IMR-90 (cell line): ENCODE measurements around the gene KRT28. TPM values are rescaled to one million over a fixed set of nuclear protein-coding genes. Genes with fewer than 3 reads are reported as not detected.

Experiments
- ATAC-seq: fragments of 200-7000 bp; cut with Tn5 transposase; 2 replicates; pipeline ENCODE4 v1.9.1; 2020; ENCODE audit warnings: low read depth, mild to moderate bottlenecking, moderate library complexity
- BruUV-seq: library from RNA; stranded (reverse); fragments of 400-500 nt; replicated peaks from 2 replicates; lab custom pipeline; 2021; lab: Mats Ljungman, UMichigan
- CTCF ChIA-PET: fragments of 300-600 bp; formaldehyde crosslinking; extraction: SDS; loops from one replicate; lab custom pipeline; 2021; ENCODE audit warnings: antibody characterized with exemption; lab: Yijun Ruan, JAX
- POLR2A ChIA-PET: fragments of 300-600 bp; sonication (Branson Sonifier 250); formaldehyde crosslinking; loops from one replicate; lab custom pipeline; 2022; ENCODE audit warnings: antibody characterized with exemption; ENCODE audit not compliant: unreplicated experiment; lab: Charles Lee
- DNase-seq: peaks from one replicate; pipeline ENCODE4 v3.0.0; 2013
- H2AFZ ChIP-seq: replicated peaks from 2 replicates; pipeline ENCODE3; 2013; ENCODE audit warnings: low read length, mild to moderate bottlenecking; ENCODE audit not compliant: poor library complexity
- H2AK5ac ChIP-seq: 2 replicates; pipeline ENCODE4 v1.6.1; 2013; ENCODE audit warnings: low read depth, low read length, inconsistent platforms
- H2AK9ac ChIP-seq: replicated peaks from 2 replicates; pipeline ENCODE3; 2013; ENCODE audit warnings: mild to moderate bottlenecking, low read depth, low read length, moderate library complexity; ENCODE audit not compliant: poor library complexity
- H2BK120ac ChIP-seq: 2 replicates; pipeline ENCODE4 v1.6.1; 2013; ENCODE audit warnings: low read depth, low read length, inconsistent platforms
- H2BK15ac ChIP-seq: 3 replicates; pipeline ENCODE4 v1.6.1; 2013; ENCODE audit warnings: low read depth, low read length, inconsistent platforms
- H2BK20ac ChIP-seq: 2 replicates; pipeline ENCODE4 v1.6.1; 2013; ENCODE audit warnings: low read depth, mild to moderate bottlenecking, inconsistent platforms, low read length, moderate library complexity
- H2BK5ac ChIP-seq: 2 replicates; pipeline ENCODE4 v1.6.1; 2013; ENCODE audit warnings: mild to moderate bottlenecking, low read depth, low read length, inconsistent platforms; ENCODE audit not compliant: poor library complexity, severe bottlenecking
- H3K14ac ChIP-seq: replicated peaks from 2 replicates; pipeline ENCODE4 v1.6.1; 2013; ENCODE audit warnings: low read depth, low read length, inconsistent platforms
- H3K18ac ChIP-seq: 2 replicates; pipeline ENCODE4 v1.6.1; 2013; ENCODE audit warnings: low read depth, low read length, control low read depth
- H3K23ac ChIP-seq: 2 replicates; pipeline ENCODE4 v1.6.1; 2013; ENCODE audit warnings: low read depth, low read length, inconsistent platforms
- H3K27ac ChIP-seq: 2 replicates; pipeline ENCODE4 v1.5.1; 2013; ENCODE audit warnings: mild to moderate bottlenecking, control low read depth, low read length; ENCODE audit not compliant: insufficient read depth
- H3K27me3 ChIP-seq: 2 replicates; pipeline ENCODE4 v1.6.1; 2013; ENCODE audit warnings: low read length; ENCODE audit not compliant: control insufficient read depth, insufficient read depth
- H3K36me3 ChIP-seq: 2 replicates; pipeline ENCODE4 v1.6.1; 2013; ENCODE audit warnings: low read length, mixed read lengths; ENCODE audit not compliant: control insufficient read depth, insufficient read depth
- H3K4ac ChIP-seq: 2 replicates; pipeline ENCODE4 v1.6.1; 2013; ENCODE audit warnings: low read depth, low read length, inconsistent platforms
- H3K4me1 ChIP-seq: 2 replicates; pipeline ENCODE4 v1.6.1; 2013; ENCODE audit warnings: low read length, mixed read lengths; ENCODE audit not compliant: control insufficient read depth, insufficient read depth
- H3K4me2 ChIP-seq: 2 replicates; pipeline ENCODE4 v1.6.1; 2013; ENCODE audit warnings: low read depth, mild to moderate bottlenecking, control low read depth, low read length, moderate library complexity
- H3K4me3 ChIP-seq: 2 replicates; pipeline ENCODE4 v1.5.1; 2013; ENCODE audit warnings: low read depth, mild to moderate bottlenecking, control low read depth, low read length, moderate library complexity; ENCODE audit not compliant: insufficient read depth
- H3K56ac ChIP-seq: 2 replicates; pipeline ENCODE4 v1.6.1; 2013; ENCODE audit warnings: low read length, inconsistent platforms; ENCODE audit not compliant: insufficient read depth; ENCODE audit errors: extremely low read depth
- H3K79me1 ChIP-seq, 2 experiments: 2 replicates each; pipeline ENCODE4 v1.6.1; 2013; ENCODE audit warnings: low read length in 2 of 2, inconsistent platforms in 1 of 2, low read depth in 1 of 2
- H3K9ac ChIP-seq: 2 replicates; pipeline ENCODE4 v1.6.1; 2013; ENCODE audit warnings: low read depth, low read length, control low read depth
- H3K9me1 ChIP-seq: 2 replicates; pipeline ENCODE4 v1.6.1; 2013; ENCODE audit warnings: low read length, inconsistent platforms; ENCODE audit not compliant: insufficient read depth
- H3K9me3 ChIP-seq: 2 replicates; pipeline ENCODE4 v1.6.1; 2013; ENCODE audit warnings: low read length; ENCODE audit not compliant: control insufficient read depth, insufficient read depth
- H4K20me1 ChIP-seq: 2 replicates; pipeline ENCODE4 v1.6.1; 2013; ENCODE audit warnings: low read length, inconsistent platforms; ENCODE audit not compliant: insufficient read depth
- H4K5ac ChIP-seq: 2 replicates; pipeline ENCODE4 v1.6.1; 2013; ENCODE audit warnings: mild to moderate bottlenecking, low read depth, low read length, control low read depth
- H4K8ac ChIP-seq, 2 experiments: 2 replicates each; pipeline ENCODE4 v1.6.1; 2013; ENCODE audit warnings: low read depth in 2 of 2, low read length in 2 of 2, control low read depth in 1 of 2, inconsistent platforms in 1 of 2
- H4K91ac ChIP-seq: 2 replicates; pipeline ENCODE4 v1.6.1; 2013; ENCODE audit warnings: low read depth, low read length, inconsistent platforms; ENCODE audit not compliant: insufficient read depth
- BHLHE40 ChIP-seq: fragments of 150-350 bp; IDR thresholded peaks from 2 replicates; pipeline ENCODE4 v1.6.1; 2016; ENCODE audit warnings: mild to moderate bottlenecking, low read depth, low read length
- CEBPB ChIP-seq: IDR thresholded peaks from 2 replicates; pipeline ENCODE4 v1.6.1; 2012; ENCODE audit warnings: low read depth, low read length, improper control_type of control experiment
- CHD1 ChIP-seq: IDR thresholded peaks from 2 replicates; pipeline ENCODE4 v1.6.1; 2012; ENCODE audit warnings: low read depth, low read length, improper control_type of control experiment
- CTCF ChIP-seq: conservative IDR thresholded peaks from 2 replicates; pipeline ENCODE4 v1.5.1; 2012; ENCODE audit warnings: mild to moderate bottlenecking, low read depth, low read length, improper control_type of control experiment
- ELK1 ChIP-seq: fragments of 150-350 bp; IDR thresholded peaks from 2 replicates; pipeline ENCODE4 v1.6.1; 2016; ENCODE audit warnings: low read depth, mild to moderate bottlenecking, low read length, moderate library complexity, borderline replicate concordance
- FOS ChIP-seq: fragments of 150-350 bp; IDR thresholded peaks from 2 replicates; pipeline ENCODE4 v1.6.1; 2016; ENCODE audit warnings: low read depth, low read length
- MAFK ChIP-seq: IDR thresholded peaks from 2 replicates; pipeline ENCODE4 v1.6.1; 2012; ENCODE audit warnings: low read depth, low read length, improper control_type of control experiment
- MAZ ChIP-seq: IDR thresholded peaks from 2 replicates; pipeline ENCODE4 v1.6.1; 2012; ENCODE audit warnings: low read depth, mild to moderate bottlenecking, low read length, improper control_type of control experiment, moderate library complexity, borderline replicate concordance
- MXI1 ChIP-seq: IDR thresholded peaks from 2 replicates; pipeline ENCODE4 v1.6.1; 2012; ENCODE audit warnings: low read depth, mild to moderate bottlenecking, low read length, moderate library complexity, borderline replicate concordance
- NFE2L2 ChIP-seq: fragments of 150-350 bp; IDR thresholded peaks from 2 replicates; pipeline ENCODE4 v1.6.1; 2016; ENCODE audit warnings: low read depth, mild to moderate bottlenecking, low read length
- POLR2A ChIP-seq: IDR thresholded peaks from 2 replicates; pipeline ENCODE4 v1.6.1; 2012; ENCODE audit warnings: mild to moderate bottlenecking, low read depth, low read length
- RAD21 ChIP-seq: IDR thresholded peaks from 2 replicates; pipeline ENCODE4 v1.6.1; 2012; ENCODE audit warnings: low read length, improper control_type of control experiment
- RCOR1 ChIP-seq: IDR thresholded peaks from 2 replicates; pipeline ENCODE4 v1.6.1; 2012; ENCODE audit warnings: mild to moderate bottlenecking, low read length, improper control_type of control experiment; ENCODE audit not compliant: insufficient replicate concordance
- RFX5 ChIP-seq: IDR thresholded peaks from 2 replicates; pipeline ENCODE4 v1.8.0; 2012; ENCODE audit warnings: low read depth, mild to moderate bottlenecking, low read length, moderate library complexity
- SMC3 ChIP-seq: fragments of 150-350 bp; IDR thresholded peaks from 2 replicates; pipeline ENCODE4 v1.6.1; 2016; ENCODE audit warnings: low read depth, mild to moderate bottlenecking, antibody characterized with exemption, low read length, moderate library complexity
- USF2 ChIP-seq: fragments of 150-350 bp; IDR thresholded peaks from 2 replicates; pipeline ENCODE4 v1.6.1; 2017; ENCODE audit warnings: mild to moderate bottlenecking, antibody characterized with exemption, low read length, low read depth
- dilution Hi-C: fragments of 300-500 bp; cut with HindIII; formaldehyde crosslinking; loops from one replicate; pipeline ENCODE4 v1.14.3; 2018; ENCODE audit warnings: low sequenced_read_pairs; ENCODE audit not compliant: unreplicated experiment
- in situ Hi-C: fragments of 300-500 bp; cut with MboI; formaldehyde crosslinking; loops from 3 replicates; pipeline ENCODE4 v1.14.3; 2019; ENCODE audit warnings: low sequenced_read_pairs, inconsistent platforms, mixed read lengths
- intact Hi-C: fragments of 100-400 bp; cut with micrococcal nuclease; formaldehyde crosslinking; loops from 2 replicates; pipeline ENCODE4 v1.10.0; 2022
- polyA plus RNA-seq, 3 experiments: library from polyadenylated mRNA; depleted of rRNA; stranded (reverse); fragments of >200 nt; gene quantifications; 2 replicates each; pipeline ENCODE4 v1.2.3, GENCODE V29; 2012; ENCODE audit warnings: low replicate concordance in 1 of 3
- total RNA-seq: library from RNA; depleted of rRNA; stranded (reverse); fragments of >200 nt; gene quantifications from 2 replicates; pipeline ENCODE4 v1.2.3, GENCODE V29; 2012

The KRT28 gene
- total and polyA plus RNA-seq, 2 of the 4 experiments (the other 2 are of a cell fraction), result not detected

- Histone ChIP-seq H3K18ac (no peak overlapping the region), H2AK9ac (no peak overlapping the region), H3K4me1 (peaks cover 10% of the 10 kb centered on the region; the same call in 1 of the 2 replicates), H3K27me3 (no peaks in the 10 kb centered on the region), H4K5ac (no peak overlapping the region; the same call in 1 of the 2 replicates), H2BK5ac (peak overlapping the region; percentile 46), H3K27ac (no peak overlapping the region), H3K56ac (no peak overlapping the region), H2BK120ac (no peak overlapping the region), H4K8ac (0 out of 4 replicates have a peak overlapping the region, but pooled peaks of 1 of the 2 experiments have one; percentile 31), H4K91ac (no peak overlapping the region), H3K4me3 (no peak overlapping the region), H2BK15ac (no peak overlapping the region), H3K9me3 (no peaks in the 10 kb centered on the region), H3K36me3 (peaks cover 10% of the 10 kb centered on the region), H2BK20ac (no peak overlapping the region), H3K4ac (no peak overlapping the region), H3K79me1 (peaks cover 40 to 49% of the 10 kb centered on the region in 2 experiments), H3K9me1 (peaks cover 3% of the 10 kb centered on the region), H2AK5ac (no peak overlapping the region), H3K9ac (no peak overlapping the region), H3K4me2 (peak overlapping the region; percentile 18; the same call in 1 of the 2 replicates), H2AFZ (no peak overlapping the region), H3K14ac (no peak overlapping the region), H3K23ac (no peak overlapping the region), H4K20me1 (no peaks in the 10 kb centered on the region)
- dilution Hi-C loops, result no loop called here
- intact Hi-C loops, result no loop called here
- ChIA-PET CTCF (no interaction called here), POLR2A (no interaction called here)
- in situ Hi-C loops, result no loop called here
- peak; percentile 41 for DNase-seq
- TF ChIP-seq MAFK (no peak), RFX5 (no peak), NFE2L2 (no peak), CTCF (no peak), MXI1 (no peak), CHD1 (no peak), CEBPB (no peak), BHLHE40 (no peak), ELK1 (no peak), RCOR1 (no peak), POLR2A (no peak), FOS (no peak), MAZ (no peak), SMC3 (no peak), USF2 (no peak), RAD21 (no peak)
- no TSS peak for BruUV-seq
- ATAC-seq, result no peak
Observed at GRCh38 chr17:40821536-40821935, 21.8 kb upstream of the KRT28 start.
